ENCODE data around the gene NHS.

NHS gene

DNA sequence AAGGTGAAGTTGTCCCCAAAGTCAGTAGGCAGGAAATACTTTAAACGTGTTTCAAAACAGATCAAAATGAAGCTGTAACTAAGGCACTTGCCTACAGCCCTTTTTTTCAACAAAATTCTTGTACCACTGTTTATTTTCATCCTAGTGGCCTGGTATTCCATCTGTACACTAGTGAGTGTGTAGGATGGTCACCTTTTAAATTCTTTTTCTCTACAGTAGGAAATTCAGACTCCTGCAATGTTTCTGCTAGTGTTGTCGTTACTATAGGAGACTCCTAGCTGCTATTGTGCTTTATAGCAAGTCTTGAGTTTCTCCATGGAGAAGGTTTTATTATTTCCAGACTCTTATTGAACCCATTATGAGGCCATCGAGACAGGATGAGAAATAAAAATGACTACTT is 7.0 kb upstream of the NHS start:
- Histone ChIP-seq H3K9ac (ENCODE audit: low read length) (no peak overlapping the region), H3K4me3 (ENCODE audit: low read length) (no peak overlapping the region), H3F3A (ENCODE audit: insufficient read depth, low read length) (no peaks in the 10 kb centered on the region), H3K36me3 (replicated peaks; ENCODE audit: insufficient read depth, low read length) (no peaks in the 10 kb centered on the region), H3K27me3 (replicated peaks; ENCODE audit: insufficient read depth, low read length) (no peaks in the 10 kb centered on the region), H3K27ac (ENCODE audit: low read length) (no peak overlapping the region), H3K4me1 (ENCODE audit: low read length) (no peaks in the 10 kb centered on the region), H4K20me1 (ENCODE audit: insufficient read depth, low read length) (no peaks in the 10 kb centered on the region), H3K4me2 (ENCODE audit: low read depth, low read length) (no peak overlapping the region), H3K9me2 (replicated peaks; ENCODE audit: insufficient read depth, low read length) (no peaks in the 10 kb centered on the region), H3K79me2 (ENCODE audit: low read length) (no peaks in the 10 kb centered on the region), H2AFZ (ENCODE audit: low read length) (no peak overlapping the region), H3K9me3 (replicated peaks; ENCODE audit: insufficient read depth, low read length) (no peaks in the 10 kb centered on the region)
- TF ChIP-seq, protein P1, sequence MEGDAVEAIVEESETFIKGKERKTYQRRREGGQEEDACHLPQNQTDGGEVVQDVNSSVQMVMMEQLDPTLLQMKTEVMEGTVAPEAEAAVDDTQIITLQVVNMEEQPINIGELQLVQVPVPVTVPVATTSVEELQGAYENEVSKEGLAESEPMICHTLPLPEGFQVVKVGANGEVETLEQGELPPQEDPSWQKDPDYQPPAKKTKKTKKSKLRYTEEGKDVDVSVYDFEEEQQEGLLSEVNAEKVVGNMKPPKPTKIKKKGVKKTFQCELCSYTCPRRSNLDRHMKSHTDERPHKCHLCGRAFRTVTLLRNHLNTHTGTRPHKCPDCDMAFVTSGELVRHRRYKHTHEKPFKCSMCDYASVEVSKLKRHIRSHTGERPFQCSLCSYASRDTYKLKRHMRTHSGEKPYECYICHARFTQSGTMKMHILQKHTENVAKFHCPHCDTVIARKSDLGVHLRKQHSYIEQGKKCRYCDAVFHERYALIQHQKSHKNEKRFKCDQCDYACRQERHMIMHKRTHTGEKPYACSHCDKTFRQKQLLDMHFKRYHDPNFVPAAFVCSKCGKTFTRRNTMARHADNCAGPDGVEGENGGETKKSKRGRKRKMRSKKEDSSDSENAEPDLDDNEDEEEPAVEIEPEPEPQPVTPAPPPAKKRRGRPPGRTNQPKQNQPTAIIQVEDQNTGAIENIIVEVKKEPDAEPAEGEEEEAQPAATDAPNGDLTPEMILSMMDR (IDR thresholded peaks at IDR 0.05; ENCODE audit: low read length): no peak
- TF ChIP-seq EZH2phosphoT487 (IDR thresholded peaks at IDR 0.05; ENCODE audit: low read length) (no peak), EZH2 (optimal IDR thresholded peaks at IDR 0.05; ENCODE audit: low read depth, low read length) (no peak)
- DNase-seq: no peak

DNA sequence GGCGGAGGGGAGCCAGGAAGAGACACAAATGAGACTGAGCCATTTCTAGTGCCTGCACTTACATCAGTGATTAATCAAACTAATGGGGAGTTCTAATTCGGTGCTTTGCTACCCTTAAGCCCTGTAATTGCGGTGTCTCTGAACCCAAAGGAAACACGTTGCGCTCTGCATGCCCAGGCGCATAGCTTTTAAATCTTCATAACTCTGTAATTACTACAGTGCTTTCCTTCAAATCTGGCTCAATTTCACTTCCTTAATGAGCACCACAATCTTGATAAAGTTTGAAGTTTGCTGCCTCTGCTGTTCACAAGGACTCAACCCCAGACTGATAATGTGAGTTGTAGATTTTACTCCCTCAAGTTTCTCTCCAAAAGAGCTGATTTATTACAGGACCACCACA is 5.7 kb upstream of the NHS start:
- Histone ChIP-seq H3K36me3 (replicated peaks; ENCODE audit: insufficient read depth, low read length) (no peaks in the 10 kb centered on the region), H3K9me3 (replicated peaks; ENCODE audit: insufficient read depth, low read length) (no peaks in the 10 kb centered on the region), H4K20me1 (ENCODE audit: insufficient read depth, low read length) (no peaks in the 10 kb centered on the region), H3F3A (ENCODE audit: insufficient read depth, low read length) (no peaks in the 10 kb centered on the region), H3K27ac (ENCODE audit: low read length) (no peak overlapping the region), H3K79me2 (ENCODE audit: low read length) (no peaks in the 10 kb centered on the region), H2AFZ (ENCODE audit: low read length) (no peak overlapping the region), H3K9me2 (replicated peaks; ENCODE audit: insufficient read depth, low read length) (no peaks in the 10 kb centered on the region), H3K9ac (ENCODE audit: low read length) (no peak overlapping the region), H3K4me3 (ENCODE audit: low read length) (no peak overlapping the region), H3K4me1 (ENCODE audit: low read length) (no peaks in the 10 kb centered on the region), H3K27me3 (replicated peaks; ENCODE audit: insufficient read depth, low read length) (no peaks in the 10 kb centered on the region), H3K4me2 (ENCODE audit: low read depth, low read length) (no peak overlapping the region)
- no peak for DNase-seq
- TF ChIP-seq EZH2phosphoT487 (IDR thresholded peaks at IDR 0.05; ENCODE audit: low read length): no peak
- TF ChIP-seq, protein P1 (IDR thresholded peaks at IDR 0.05; ENCODE audit: low read length): no peak
- no peak for TF ChIP-seq EZH2 (optimal IDR thresholded peaks at IDR 0.05; ENCODE audit: low read depth, low read length)

DNA sequence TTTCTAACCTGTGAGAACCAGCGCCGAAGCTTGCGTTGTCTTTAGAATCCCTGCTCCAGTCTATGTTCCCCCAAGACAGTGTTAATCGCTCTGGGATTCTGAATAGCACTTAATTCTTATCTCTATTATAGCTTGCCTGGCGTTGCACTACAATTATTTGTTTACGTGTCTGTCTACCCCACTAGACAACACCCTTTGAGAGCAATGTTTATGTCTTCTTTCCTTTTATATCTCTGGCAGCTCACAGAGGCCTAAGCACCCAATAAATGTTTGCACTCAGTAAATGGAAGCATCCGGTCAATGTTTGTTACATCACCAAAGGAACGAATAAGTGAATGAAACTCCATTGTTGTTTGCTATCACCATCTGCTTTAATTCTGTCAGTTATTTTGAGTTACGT is 4.8 kb upstream of the NHS start:
- no peaks in the 10 kb centered on the region for H4K20me1 ChIP-seq (ENCODE audit: insufficient read depth, low read length)
- H3K9ac ChIP-seq (ENCODE audit: low read length): no peak overlapping the region
- no peak overlapping the region for H3K4me2 ChIP-seq (ENCODE audit: low read depth, low read length)
- DNase-seq: no peak
- H3K79me2 ChIP-seq (ENCODE audit: low read length): no peaks in the 10 kb centered on the region
- no peak for TF ChIP-seq EZH2phosphoT487 (IDR thresholded peaks at IDR 0.05; ENCODE audit: low read length)
- H3F3A ChIP-seq (ENCODE audit: insufficient read depth, low read length): no peaks in the 10 kb centered on the region
- no peak overlapping the region for H3K4me3 ChIP-seq (ENCODE audit: low read length)
- no peaks in the 10 kb centered on the region for H3K9me3 ChIP-seq (replicated peaks; ENCODE audit: insufficient read depth, low read length)
- no peaks in the 10 kb centered on the region for H3K9me2 ChIP-seq (replicated peaks; ENCODE audit: insufficient read depth, low read length)
- H3K36me3 ChIP-seq (replicated peaks; ENCODE audit: insufficient read depth, low read length): no peaks in the 10 kb centered on the region
- no peak overlapping the region for H3K27ac ChIP-seq (ENCODE audit: low read length)
- no peaks in the 10 kb centered on the region for H3K4me1 ChIP-seq (ENCODE audit: low read length)
- H3K27me3 ChIP-seq (replicated peaks; ENCODE audit: insufficient read depth, low read length): no peaks in the 10 kb centered on the region
- no peak overlapping the region for H2AFZ ChIP-seq (ENCODE audit: low read length)

DNA sequence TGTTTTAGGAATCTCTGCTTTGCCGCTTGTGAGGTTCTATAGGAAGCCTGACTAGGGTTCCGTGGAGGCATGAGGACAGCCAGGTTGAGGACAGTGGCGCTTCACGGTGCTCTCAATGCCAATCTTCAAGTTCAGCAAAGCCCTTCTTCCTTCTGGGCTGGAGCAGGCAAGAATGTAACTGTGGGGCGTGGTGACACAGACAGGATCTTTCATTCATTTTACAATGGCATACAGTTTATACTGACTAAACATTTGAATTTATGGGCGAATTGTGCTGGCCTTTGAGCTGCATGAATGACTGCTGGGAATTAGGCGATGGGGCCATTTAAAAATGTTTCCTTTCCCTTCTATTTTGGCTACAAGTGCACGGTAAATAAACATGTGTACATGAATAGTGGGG is 2.9 kb upstream of the NHS start:
- Histone ChIP-seq H3K27me3 (replicated peaks; ENCODE audit: insufficient read depth, low read length) (no peaks in the 10 kb centered on the region), H3K9me2 (replicated peaks; ENCODE audit: insufficient read depth, low read length) (no peaks in the 10 kb centered on the region), H3K27ac (ENCODE audit: low read length) (no peak overlapping the region), H2AFZ (ENCODE audit: low read length) (no peak overlapping the region), H3K4me3 (ENCODE audit: low read length) (no peak overlapping the region), H3K36me3 (replicated peaks; ENCODE audit: insufficient read depth, low read length) (no peaks in the 10 kb centered on the region), H3K9ac (ENCODE audit: low read length) (no peak overlapping the region), H3K4me2 (ENCODE audit: low read depth, low read length) (no peak overlapping the region), H3F3A (ENCODE audit: insufficient read depth, low read length) (no peaks in the 10 kb centered on the region), H3K79me2 (ENCODE audit: low read length) (no peaks in the 10 kb centered on the region), H3K9me3 (replicated peaks; ENCODE audit: insufficient read depth, low read length) (no peaks in the 10 kb centered on the region), H4K20me1 (ENCODE audit: insufficient read depth, low read length) (no peaks in the 10 kb centered on the region), H3K4me1 (ENCODE audit: low read length) (no peaks in the 10 kb centered on the region)
- TF ChIP-seq, protein P1 (IDR thresholded peaks at IDR 0.05; ENCODE audit: low read length): no peak
- TF ChIP-seq EZH2phosphoT487 (IDR thresholded peaks at IDR 0.05; ENCODE audit: low read length) (no peak), EZH2 (optimal IDR thresholded peaks at IDR 0.05; ENCODE audit: low read depth, low read length) (no peak)
- no peak for DNase-seq
